OCI-LY7 (cell line): Measurements from ENCODE around the gene NRG2. TPM values are rescaled to one million over a fixed set of nuclear protein-coding genes. Genes with fewer than 3 reads are reported as not detected.

Experiments
- BruUV-seq: library from RNA; stranded (reverse); fragments of 400-500 nt; replicated peaks from 2 replicates; lab custom pipeline; 2021; lab: Mats Ljungman, UMichigan
- CTCF ChIA-PET: fragments of 300-600 bp; sonication (Branson Sonifier 250); formaldehyde crosslinking; loops from one replicate; lab custom pipeline; 2022; ENCODE audit warnings: antibody characterized with exemption; ENCODE audit not compliant: unreplicated experiment; lab: Charles Lee
- POLR2A ChIA-PET: fragments of 300-600 bp; sonication (Branson Sonifier 250); formaldehyde crosslinking; loops from one replicate; lab custom pipeline; 2022; ENCODE audit warnings: antibody characterized with exemption; lab: Charles Lee
- DNase-seq: peaks from one replicate; pipeline ENCODE4 v3.0.0-alpha.2; 2015; ENCODE audit warnings: low spot score
- H2AFZ ChIP-seq: fragments of 200-600 bp; sonication (generic), shearing (Covaris generic); 2 replicates; pipeline ENCODE4 v1.6.1; 2014; ENCODE audit warnings: mild to moderate bottlenecking, antibody characterized with exemption, low read length, moderate library complexity
- H3K27ac ChIP-seq: fragments of 200-600 bp; sonication (generic); 2 replicates; pipeline ENCODE4 v1.5.1; 2014; ENCODE audit warnings: mixed run types, low read depth, mild to moderate bottlenecking, moderate library complexity, low read length, inconsistent platforms; ENCODE audit not compliant: poor library complexity, severe bottlenecking
- H3K36me3 ChIP-seq: fragments of 200-600 bp; sonication (generic); 2 replicates; pipeline ENCODE4 v1.6.1; 2014; ENCODE audit warnings: mild to moderate bottlenecking, antibody characterized with exemption, low read length, moderate library complexity, mixed read lengths; ENCODE audit not compliant: insufficient read depth
- H3K4me1 ChIP-seq: fragments of 200-600 bp; sonication (generic); 2 replicates; pipeline ENCODE4 v1.5.1; 2014; ENCODE audit warnings: mild to moderate bottlenecking, low read length; ENCODE audit not compliant: insufficient read depth, poor library complexity, severe bottlenecking
- H3K4me2 ChIP-seq: fragments of 200-600 bp; sonication (generic); 2 replicates; pipeline ENCODE4 v1.6.1; 2014; ENCODE audit warnings: mild to moderate bottlenecking, low read length
- H3K4me3 ChIP-seq: fragments of 200-600 bp; sonication (generic); 2 replicates; pipeline ENCODE4 v1.5.1; 2014; ENCODE audit warnings: mild to moderate bottlenecking, low read depth, low read length; ENCODE audit not compliant: poor library complexity, severe bottlenecking
- H3K79me2 ChIP-seq: fragments of 200-600 bp; sonication (generic); 2 replicates; pipeline ENCODE4 v1.6.1; 2016; ENCODE audit warnings: low read depth, mild to moderate bottlenecking, low read length, moderate library complexity, mixed read lengths; ENCODE audit not compliant: insufficient read depth
- H3K9me2 ChIP-seq: fragments of 200-600 bp; sonication (generic); 2 replicates; pipeline ENCODE4 v1.6.1; 2016; ENCODE audit warnings: mild to moderate bottlenecking, low read length, mixed read lengths; ENCODE audit not compliant: insufficient read depth
- H3K9me3 ChIP-seq: fragments of 200-600 bp; sonication (generic); 2 replicates; pipeline ENCODE4 v1.6.1; 2014; ENCODE audit warnings: mild to moderate bottlenecking, mixed run types, low read length, mixed read lengths
- H4K20me1 ChIP-seq: fragments of 200-600 bp; sonication (generic); 2 replicates; pipeline ENCODE4 v1.6.1; 2014; ENCODE audit warnings: mild to moderate bottlenecking, antibody characterized with exemption, low read length, moderate library complexity, mixed read lengths; ENCODE audit not compliant: insufficient read depth
- EZH2phosphoT487 ChIP-seq: fragments of 200-600 bp; sonication (generic); IDR thresholded peaks from 2 replicates; pipeline ENCODE4 v1.6.1; 2018; ENCODE audit warnings: low read depth, borderline replicate concordance, mild to moderate bottlenecking, mixed run types, antibody characterized with exemption, low read length, moderate library complexity, mixed read lengths
- intact Hi-C: fragments of 100-400 bp; cut with micrococcal nuclease; formaldehyde crosslinking; loops from one replicate; pipeline ENCODE4 v1.10.0; 2022; ENCODE audit not compliant: unreplicated experiment
- total RNA-seq, 2 experiments: library from RNA; depleted of rRNA in 1 of 2; stranded (reverse); fragments of >200 nt in 1 of 2; shearing (Covaris generic) in 1 of 2; gene quantifications; 2 replicates each; pipeline ENCODE4 v1.2.3, GENCODE V29; 2014 to 2022
- TF ChIP-seq, protein P1 (sequence below): fragments of 200-600 bp; sonication (generic); conservative IDR thresholded peaks from 2 replicates; pipeline ENCODE4 v1.5.1; 2014; ENCODE audit warnings: mild to moderate bottlenecking, antibody characterized with exemption, low read length, moderate library complexity, mixed read lengths

Gene NRG2
- total RNA-seq, 2 experiments from 2014 or later = 1.7 TPM; not detected in 1

DNA sequence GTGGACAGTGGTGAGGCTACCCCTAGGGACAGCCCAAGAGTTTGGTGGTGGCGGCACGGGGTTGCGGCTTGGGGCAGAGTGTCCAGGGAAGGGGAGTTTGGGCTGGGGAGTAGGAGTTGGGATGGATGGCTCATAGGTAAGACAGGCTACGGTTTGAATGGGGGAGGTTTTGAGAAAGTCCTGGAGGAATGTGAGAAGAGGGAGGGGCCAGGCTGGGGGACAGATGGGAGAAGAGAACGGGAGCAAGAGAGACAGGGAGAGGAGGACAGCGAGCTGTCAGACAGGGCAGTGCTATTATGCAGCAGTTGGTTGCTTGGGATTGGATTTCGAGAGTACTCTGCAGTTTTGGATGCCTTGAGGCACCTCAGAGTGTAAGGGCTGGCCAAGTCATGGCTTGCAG, 223.0 kb downstream of the NRG2 start:
- TF ChIP-seq, protein P1, sequence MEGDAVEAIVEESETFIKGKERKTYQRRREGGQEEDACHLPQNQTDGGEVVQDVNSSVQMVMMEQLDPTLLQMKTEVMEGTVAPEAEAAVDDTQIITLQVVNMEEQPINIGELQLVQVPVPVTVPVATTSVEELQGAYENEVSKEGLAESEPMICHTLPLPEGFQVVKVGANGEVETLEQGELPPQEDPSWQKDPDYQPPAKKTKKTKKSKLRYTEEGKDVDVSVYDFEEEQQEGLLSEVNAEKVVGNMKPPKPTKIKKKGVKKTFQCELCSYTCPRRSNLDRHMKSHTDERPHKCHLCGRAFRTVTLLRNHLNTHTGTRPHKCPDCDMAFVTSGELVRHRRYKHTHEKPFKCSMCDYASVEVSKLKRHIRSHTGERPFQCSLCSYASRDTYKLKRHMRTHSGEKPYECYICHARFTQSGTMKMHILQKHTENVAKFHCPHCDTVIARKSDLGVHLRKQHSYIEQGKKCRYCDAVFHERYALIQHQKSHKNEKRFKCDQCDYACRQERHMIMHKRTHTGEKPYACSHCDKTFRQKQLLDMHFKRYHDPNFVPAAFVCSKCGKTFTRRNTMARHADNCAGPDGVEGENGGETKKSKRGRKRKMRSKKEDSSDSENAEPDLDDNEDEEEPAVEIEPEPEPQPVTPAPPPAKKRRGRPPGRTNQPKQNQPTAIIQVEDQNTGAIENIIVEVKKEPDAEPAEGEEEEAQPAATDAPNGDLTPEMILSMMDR = no peak
- TF ChIP-seq EZH2phosphoT487 = no peak
- intact Hi-C loops = no loop called here
- H3K79me2 ChIP-seq = no peaks in the 10 kb centered on the region
- no peaks in the 10 kb centered on the region for H3K4me1 ChIP-seq
- no peak overlapping the region for H3K27ac ChIP-seq
- no peaks in the 10 kb centered on the region for H4K20me1 ChIP-seq
- no TSS peak for BruUV-seq
- DNase-seq = no peak
- H3K4me3 ChIP-seq = no peak overlapping the region
- H3K9me2 ChIP-seq = no peaks in the 10 kb centered on the region
- H3K9me3 ChIP-seq = no peaks in the 10 kb centered on the region
- ChIA-PET POLR2A (no interaction called here), CTCF (no interaction called here)
- H3K36me3 ChIP-seq = no peaks in the 10 kb centered on the region
- no peak overlapping the region for H3K4me2 ChIP-seq
- H2AFZ ChIP-seq = no peak overlapping the region

DNA sequence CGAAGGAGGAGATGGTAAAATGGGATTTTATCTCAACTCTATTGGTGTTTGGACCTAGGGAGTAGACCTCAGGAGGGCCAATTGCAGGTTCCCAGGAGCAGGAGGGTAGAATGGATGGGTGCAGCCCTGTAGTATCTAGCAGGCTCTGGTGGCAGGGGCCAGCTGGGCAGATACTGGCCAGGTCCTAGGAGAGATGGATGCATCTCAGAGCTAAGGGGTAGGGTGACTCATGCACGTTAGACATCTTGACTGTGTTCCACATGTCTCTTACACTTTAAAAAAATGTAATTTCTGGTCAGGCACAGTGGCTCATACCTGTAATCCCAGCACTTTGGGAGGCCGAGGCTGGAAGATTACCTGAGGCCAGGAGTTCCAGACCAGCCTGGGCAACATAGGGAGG, 225.1 kb downstream of the NRG2 start:
- Histone ChIP-seq H3K79me2 (no peaks in the 10 kb centered on the region), H3K4me1 (no peaks in the 10 kb centered on the region), H2AFZ (no peak overlapping the region), H3K4me2 (no peak overlapping the region), H3K9me2 (no peaks in the 10 kb centered on the region), H3K27ac (no peak overlapping the region), H3K36me3 (no peaks in the 10 kb centered on the region), H3K4me3 (no peak overlapping the region), H3K9me3 (no peaks in the 10 kb centered on the region), H4K20me1 (no peaks in the 10 kb centered on the region)
- CTCF ChIA-PET = no interaction called here
- intact Hi-C loops = no loop called here
- POLR2A ChIA-PET = no interaction called here
- DNase-seq = no peak
- TF ChIP-seq, protein P1 = no peak
- no peak for TF ChIP-seq EZH2phosphoT487
- no TSS peak for BruUV-seq

DNA sequence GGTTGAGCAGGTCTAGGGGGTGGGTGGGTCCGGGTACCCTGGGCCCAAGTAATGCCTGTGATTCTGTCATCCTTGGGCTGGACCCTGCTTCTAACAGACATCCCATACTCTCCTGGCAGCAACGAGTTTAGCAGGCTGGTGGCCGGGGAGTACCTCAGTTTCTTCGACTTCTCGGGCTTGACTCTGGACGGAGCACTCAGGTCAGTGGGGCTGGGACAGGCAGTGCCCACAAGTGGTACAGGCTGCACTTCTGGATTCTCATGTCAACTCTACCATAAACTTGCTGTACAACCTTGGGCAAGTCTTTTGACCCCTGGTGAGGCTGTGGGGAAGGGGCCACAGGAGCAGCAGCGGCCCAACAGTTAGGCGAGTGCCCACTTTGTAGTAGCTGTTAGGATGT, 225.7 kb downstream of the NRG2 start:
- H4K20me1 ChIP-seq = no peaks in the 10 kb centered on the region
- CTCF ChIA-PET = no interaction called here
- H3K4me3 ChIP-seq = no peak overlapping the region
- no peaks in the 10 kb centered on the region for H3K4me1 ChIP-seq
- intact Hi-C loops = no loop called here
- no peak for DNase-seq
- no peak for TF ChIP-seq EZH2phosphoT487
- TF ChIP-seq, protein P1 = no peak
- BruUV-seq = no TSS peak
- POLR2A ChIA-PET = interaction anchor here (0.5 to 0.6 kb wide), 2 partner anchors 32 to 191 kb away, joined by 3 to 4 read pairs; no protein-coding TSS in a partner anchor
- H3K36me3 ChIP-seq = no peaks in the 10 kb centered on the region
- H3K9me3 ChIP-seq = no peaks in the 10 kb centered on the region
- no peaks in the 10 kb centered on the region for H3K9me2 ChIP-seq
- H3K4me2 ChIP-seq = no peak overlapping the region
- H3K27ac ChIP-seq = no peak overlapping the region
- H2AFZ ChIP-seq = no peak overlapping the region
- H3K79me2 ChIP-seq = no peaks in the 10 kb centered on the region
